K562 (cell line): ENCODE data around the gene PIK3R1. TPM values are rescaled to one million over a fixed set of nuclear protein-coding genes. Genes with fewer than 3 reads are reported as not detected.

Experiments
- ARHGAP35 ChIP-seq: fragments of 450-650 bp; IDR thresholded peaks from 2 replicates; pipeline ENCODE4 v1.6.1; 2018; ENCODE audit not compliant: partially characterized antibody
- ARID3B ChIP-seq: fragments of 250-450 bp; sonication (Bioruptor Pico); IDR thresholded peaks from 2 replicates; pipeline ENCODE4 v1.4.0; 2020; ENCODE audit warnings: borderline replicate concordance
- ATF7 ChIP-seq: fragments of 450-650 bp; IDR thresholded peaks from 2 replicates; pipeline ENCODE4 v1.7.1; 2014; ENCODE audit warnings: mild to moderate bottlenecking, moderate library complexity
- BMI1 ChIP-seq: fragments of 150-350 bp; IDR thresholded peaks from 2 replicates; pipeline ENCODE4 v1.6.1; 2014; ENCODE audit warnings: low read length
- CBFA2T2 ChIP-seq: fragments of 450-650 bp; conservative IDR thresholded peaks from 2 replicates; pipeline ENCODE4 v1.6.1; 2017; ENCODE audit warnings: mild to moderate bottlenecking
- CGGBP1 ChIP-seq: fragments of 250-450 bp; sonication (Bioruptor Pico); IDR thresholded peaks from 2 replicates; pipeline ENCODE4 v1.9.0; 2021; ENCODE audit warnings: mild to moderate bottlenecking
- COPS2 ChIP-seq: fragments of 450-650 bp; conservative IDR thresholded peaks from 2 replicates; pipeline ENCODE4 v1.6.1; 2016; ENCODE audit warnings: mild to moderate bottlenecking, moderate library complexity
- CREB5 ChIP-seq: fragments of 250-450 bp; sonication (Bioruptor Pico); IDR thresholded peaks from 2 replicates; pipeline ENCODE4 v1.5.0; 2020; ENCODE audit warnings: mild to moderate bottlenecking
- CTBP1 ChIP-seq: fragments of 450-650 bp; IDR thresholded peaks from 2 replicates; pipeline ENCODE4 v1.6.1; 2016; ENCODE audit warnings: borderline replicate concordance
- FIP1L1 ChIP-seq: fragments of 200-400 bp; formaldehyde crosslinking; IDR thresholded peaks from 2 replicates; pipeline ENCODE4 v1.6.1; 2018; ENCODE audit warnings: mild to moderate bottlenecking, low read depth, low read length; ENCODE audit not compliant: poor library complexity, severe bottlenecking
- HCFC1 ChIP-seq: IDR thresholded peaks from 2 replicates; pipeline ENCODE4 v1.6.1; 2012; ENCODE audit warnings: low read depth, low read length, improper control_type of control experiment
- HNRNPH1 ChIP-seq: fragments of 200-400 bp; formaldehyde crosslinking; optimal IDR thresholded peaks from 2 replicates; pipeline ENCODE3; 2017; ENCODE audit warnings: low read depth, mild to moderate bottlenecking, low read length, moderate library complexity
- IFI16 ChIP-seq: fragments of 250-450 bp; sonication (Bioruptor Pico); IDR thresholded peaks from 2 replicates; pipeline ENCODE4 v2.1.2; 2022; ENCODE audit warnings: mild to moderate bottlenecking, inconsistent platforms
- MBD2 ChIP-seq: sonication (generic); IDR thresholded peaks from 2 replicates; pipeline ENCODE4 v1.6.1; 2016; ENCODE audit warnings: low read depth, borderline replicate concordance
- NCOA6 ChIP-seq: fragments of 450-650 bp; IDR thresholded peaks from 2 replicates; pipeline ENCODE4 v1.6.1; 2017; ENCODE audit warnings: mild to moderate bottlenecking
- PHF20 ChIP-seq: fragments of 450-650 bp; IDR thresholded peaks from 2 replicates; pipeline ENCODE4 v1.6.1; 2018; ENCODE audit not compliant: partially characterized antibody
- PRPF4 ChIP-seq: fragments of 200-400 bp; formaldehyde crosslinking; IDR thresholded peaks from one replicate; pipeline ENCODE4 v1.6.1; 2017; ENCODE audit warnings: low read length, low read depth, mild to moderate bottlenecking; ENCODE audit not compliant: insufficient read depth, poor library complexity, severe bottlenecking
- RBM34 ChIP-seq: fragments of 200-400 bp; formaldehyde crosslinking; IDR thresholded peaks from 2 replicates; pipeline ENCODE4 v1.6.1; 2018; ENCODE audit warnings: low read length, borderline replicate concordance; ENCODE audit not compliant: insufficient read depth
- SMARCB1 ChIP-seq: IDR thresholded peaks from 2 replicates; pipeline ENCODE4 v1.6.1; 2011; ENCODE audit warnings: improper control_type of control experiment, low read depth; ENCODE audit not compliant: insufficient read length
- SMARCE1 ChIP-seq: fragments of 450-650 bp; IDR thresholded peaks from 2 replicates; pipeline ENCODE4 v1.7.1; 2016; ENCODE audit warnings: mild to moderate bottlenecking
- THRB ChIP-seq: fragments of 450-650 bp; formaldehyde crosslinking; conservative IDR thresholded peaks from 2 replicates; pipeline ENCODE4 v1.4.0; 2022; ENCODE audit warnings: mild to moderate bottlenecking, missing genetic modification characterization
- TRIM24 ChIP-seq, 2 experiments: fragments of 450-650 bp; IDR thresholded peaks; 2 replicates each; pipeline ENCODE4 v1.6.1; 2016
- ZNF140 ChIP-seq: fragments of 250-450 bp; sonication (Bioruptor Pico); IDR thresholded peaks from 2 replicates; pipeline ENCODE4 v1.8.0; 2021; ENCODE audit warnings: moderate library complexity, mild to moderate bottlenecking, inconsistent platforms
- ZNF316 ChIP-seq: fragments of 450-650 bp; IDR thresholded peaks from 2 replicates; pipeline ENCODE4 v1.6.1; 2016
- ZNF740 ChIP-seq, 3 experiments: fragments of 200-800 bp in 1 of 3; sonication (Bioruptor generic) in 1 of 3; sonication (generic) in 1 of 3; formaldehyde crosslinking in 1 of 3; IDR thresholded peaks; 2 replicates each; pipeline versions ENCODE4 v1.6.1 to v1.8.0; 2016 to 2022; ENCODE audit warnings: mild to moderate bottlenecking in 2 of 3, missing compliant biosample characterization in 2 of 3, missing genetic modification characterization in 2 of 3, missing genetic modification reagents in 1 of 3
- polyA plus RNA-seq, 8 experiments: library from polyadenylated mRNA; depleted of rRNA in 4 of 8; stranded (reverse) in 5 of 8; unstranded in 3 of 8; fragments of >200 nt; fragmentation: Nextera tagmentation in 2 of 8; fragmentation: Illumina TruSeq in 1 of 8; extraction: Ambion mirVana in 2 of 8; extraction: Trizol in 1 of 8; gene quantifications; 2 replicates each; pipeline versions ENCODE4 v1.2.1 to v1.2.3, GENCODE V29; 2011 to 2014; ENCODE audit warnings: inconsistent platforms in 1 of 8, missing spikeins in 1 of 8
- total RNA-seq, 7 experiments: library from RNA; depleted of rRNA in 6 of 7; stranded (reverse); fragments of >200 nt in 6 of 7; fragmentation: Illumina TruSeq in 2 of 7; extraction: Trizol in 2 of 7; gene quantifications; 2 replicates each; pipeline versions ENCODE4 v1.2.1 to v1.2.3, GENCODE V29; 2011 to 2021; ENCODE audit warnings: low replicate concordance in 1 of 7

The PIK3R1 gene
- total and polyA plus RNA-seq, 9 of the 15 experiments (the other 6 are each of a cell fraction or from before 2014, with no cell fraction given), result 1.1 to 9.7 (median 4.8) TPM

GRCh38 chr5:68344447-68345111, 129.0 kb downstream of the PIK3R1 start (continued):
- TF ChIP-seq ARID3B (CRISPR knock-in tag), result no peak
- TF ChIP-seq SMARCB1, result no peak
- TF ChIP-seq CBFA2T2, result peak; percentile 61
- no peak for TF ChIP-seq HNRNPH1
- no peak for TF ChIP-seq ZNF740 (CRISPR knock-in tag; IDR thresholded peaks at IDR 0.05)
- no peak for TF ChIP-seq ZNF740 (tag; IDR thresholded peaks at IDR 0.05)
- no peak for TF ChIP-seq CGGBP1 (CRISPR knock-in tag)
- no peak for TF ChIP-seq IFI16 (CRISPR knock-in tag)
- 0 out of 4 replicates have a peak, but pooled peaks of 1 of the 2 experiments have one; percentile 34 for TF ChIP-seq TRIM24 (IDR thresholded peaks at IDR 0.05)
- no peak for TF ChIP-seq COPS2
- TF ChIP-seq ZNF140 (CRISPR knock-in tag), result no peak
- peak; percentile 100 for TF ChIP-seq ZNF316
- no peak for TF ChIP-seq BMI1
- no peak for TF ChIP-seq ARHGAP35
- TF ChIP-seq CREB5 (CRISPR knock-in tag), result no peak
- TF ChIP-seq RBM34, result no peak
- no peak for TF ChIP-seq FIP1L1
- TF ChIP-seq PHF20, result no peak
- peak; percentile 79 for TF ChIP-seq SMARCE1
- TF ChIP-seq THRB (CRISPR knock-in tag), result no peak
- TF ChIP-seq HCFC1, result no peak
- peak; percentile 65; the same call in 1 of the 2 replicates for TF ChIP-seq CTBP1
- no peak for TF ChIP-seq MBD2
- no peak for TF ChIP-seq PRPF4
- TF ChIP-seq NCOA6, result no peak
- peak; percentile 66; the same call in 1 of the 2 replicates for TF ChIP-seq ATF7
